C4-2B (cell line): ENCODE data around the gene CD300LG.
"Not testable (repeated sequence)": the region's sequence is repeated elsewhere in the genome, so short reads cannot be mapped to it uniquely, and the experiment has no call there.

Experiments
- CTCF ChIP-seq: fragments of 450-650 bp; conservative IDR thresholded peaks from 2 replicates; pipeline ENCODE4 v1.5.1; 2017; ENCODE audit warnings: mild to moderate bottlenecking
- ZFX ChIP-seq: fragments of 450-650 bp; IDR thresholded peaks from 2 replicates; pipeline ENCODE4 v1.6.1; 2017

DNA sequence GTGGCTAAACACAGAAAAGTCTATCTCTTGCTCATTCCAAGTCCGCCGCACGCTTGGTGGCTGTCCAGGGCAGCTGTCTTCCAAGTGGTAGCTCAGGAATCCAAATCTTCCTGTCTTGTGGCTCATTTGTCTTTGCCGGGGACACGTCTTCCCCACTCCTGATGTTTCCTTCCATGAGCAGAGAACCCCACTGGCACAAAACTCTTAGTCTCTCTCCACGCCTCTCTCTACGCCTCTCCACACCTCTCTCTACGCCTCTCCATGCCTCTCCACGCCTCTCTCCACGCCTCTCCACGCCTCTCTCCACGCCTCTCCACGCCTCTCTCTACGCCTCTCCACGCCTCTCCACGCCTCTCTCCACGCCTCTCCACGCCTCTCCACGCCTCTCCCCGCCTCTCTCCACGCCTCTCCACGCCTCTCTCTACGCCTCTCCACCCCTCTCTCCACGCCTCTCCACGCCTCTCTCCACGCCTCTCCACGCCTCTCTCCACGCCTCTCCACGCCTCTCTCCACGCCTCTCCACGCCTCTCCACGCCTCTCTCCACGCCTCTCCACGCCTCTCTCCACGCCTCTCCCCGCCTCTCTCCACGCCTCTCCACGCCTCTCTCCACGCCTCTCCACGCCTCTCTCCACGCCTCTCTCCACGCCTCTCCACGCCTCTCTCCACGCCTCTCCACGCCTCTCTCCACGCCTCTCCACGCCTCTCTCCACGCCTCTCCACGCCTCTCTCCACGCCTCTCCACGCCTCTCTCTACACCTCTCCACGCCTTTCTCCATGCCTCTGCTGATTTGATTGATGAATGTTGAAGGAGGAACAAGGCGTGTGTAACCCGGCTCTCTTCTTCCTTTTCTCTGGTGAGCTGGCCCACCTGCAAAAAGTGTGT, 4.6 kb upstream of the CD300LG start:
- TF ChIP-seq CTCF, ZFX: not testable (repeated sequence)
